Activated CD4-positive, CD25-positive, alpha-beta regulatory T cell treated with anti-CD3 and anti-CD28 coated beads, Interleukin-2, amount 50 U/mL, for 16 hours (primary cell): ENCODE data around the gene CDC42EP4.

Experiments
- DNase-seq: peaks from one replicate; pipeline ENCODE4 v3.0.0-alpha.2; 2020; ENCODE audit warnings: low read depth, low spot score

The CDC42EP4 gene

DNA sequence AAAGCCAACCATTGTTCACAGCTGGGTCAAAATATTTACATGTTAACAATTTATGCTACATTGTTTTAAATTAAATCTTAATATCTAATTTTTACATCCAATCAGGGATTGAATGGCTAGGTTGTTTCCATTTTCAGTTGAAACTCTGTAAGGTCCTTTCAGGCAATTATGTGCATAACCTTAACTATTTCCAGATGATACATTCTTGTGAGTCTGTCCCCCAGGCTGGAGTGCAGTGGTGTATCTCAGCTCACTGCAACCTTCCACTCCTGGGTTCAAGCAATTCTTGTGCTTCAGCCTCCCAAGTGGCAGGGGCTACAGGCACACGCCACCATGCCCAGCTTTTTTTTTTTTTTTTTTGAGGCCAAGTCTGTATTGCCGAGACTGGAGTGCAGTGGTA lies 10.4 kb downstream of the CDC42EP4 start:
- DNase-seq: no peak

DNA sequence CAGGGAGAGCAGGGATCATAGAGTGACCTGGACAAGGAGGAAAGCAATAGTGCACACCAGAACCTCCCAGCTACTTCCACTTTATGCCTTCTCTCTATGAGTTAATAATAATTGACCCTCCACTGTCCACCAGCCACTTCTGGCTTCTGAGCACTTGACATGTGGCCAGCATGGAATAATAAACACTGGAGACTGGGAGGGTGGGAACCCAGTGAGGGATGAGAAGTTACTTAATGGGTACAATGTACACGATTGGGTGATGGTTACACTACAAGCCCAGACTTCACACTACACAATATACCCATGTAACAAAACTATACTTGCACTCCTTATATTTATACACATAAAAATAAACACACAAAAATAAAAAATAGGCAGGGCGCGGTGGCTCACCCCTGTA lies 11.4 kb downstream of the CDC42EP4 start:
- DNase-seq: no peak

DNA sequence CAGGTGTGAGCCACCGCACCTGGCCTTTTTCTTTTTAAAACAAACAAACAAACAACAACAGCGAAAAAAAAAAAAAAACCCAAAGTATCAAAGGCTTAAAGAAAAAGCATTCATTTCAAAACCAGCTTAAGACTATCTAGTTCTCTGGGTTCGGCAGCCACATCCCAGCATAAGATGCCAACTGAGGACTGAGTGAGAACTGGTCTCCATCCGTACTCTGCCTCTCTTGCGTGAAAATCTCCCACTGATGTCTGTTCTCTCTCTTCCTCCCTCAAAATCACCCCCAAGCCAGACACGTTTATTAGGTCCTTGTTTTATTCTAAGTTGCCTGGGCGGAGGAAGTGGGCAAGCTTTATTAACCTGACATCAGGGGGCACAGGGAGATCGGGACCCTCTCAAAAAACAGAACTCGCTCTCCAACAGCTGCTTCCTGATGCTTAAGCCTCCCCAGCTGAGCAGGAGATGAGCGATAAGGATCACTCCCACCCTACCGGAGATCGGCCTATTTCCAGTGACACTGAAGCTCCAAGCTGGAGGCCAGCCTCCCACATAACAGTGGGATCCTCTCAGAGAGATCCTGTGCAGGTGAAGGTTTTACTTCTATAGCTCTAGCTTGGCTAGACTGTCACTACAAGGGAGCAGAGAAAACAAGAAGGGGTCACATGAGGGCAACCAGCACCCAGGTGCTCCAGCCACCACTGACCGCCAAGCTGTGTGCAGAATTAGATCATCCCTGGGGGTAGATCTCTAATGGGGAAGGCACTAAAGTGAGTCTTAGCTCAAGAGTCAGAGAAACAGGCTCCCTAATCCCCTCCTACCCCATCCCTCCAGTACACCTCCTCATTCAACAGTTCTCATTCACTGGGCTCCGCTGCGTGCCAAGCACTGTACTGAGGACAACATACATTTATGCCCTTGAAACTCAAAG lies 13.6 kb downstream of the CDC42EP4 start:
- DNase-seq: no peak

DNA sequence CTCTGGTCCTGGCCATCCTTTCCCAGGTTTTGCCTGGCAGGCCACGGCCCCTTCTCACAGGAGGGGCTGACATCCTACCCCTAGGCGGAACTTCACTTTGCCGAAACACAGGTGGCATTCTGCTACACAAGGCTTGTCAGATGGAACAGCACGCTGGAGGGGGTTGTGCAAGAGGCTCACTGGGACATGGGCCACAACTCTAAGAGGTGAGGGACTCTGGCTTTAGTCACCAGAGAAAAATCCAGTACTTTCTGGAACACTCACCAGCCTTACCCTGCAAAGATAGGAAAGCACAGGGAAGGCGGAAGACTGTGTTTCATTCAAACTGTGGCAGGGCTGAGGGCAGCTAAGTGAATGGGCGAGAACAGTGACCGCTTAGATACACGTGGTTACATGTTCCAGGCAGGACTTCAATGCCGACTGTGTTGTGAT lies 18.3 kb downstream of the CDC42EP4 start:
- DNase-seq: no peak

DNA sequence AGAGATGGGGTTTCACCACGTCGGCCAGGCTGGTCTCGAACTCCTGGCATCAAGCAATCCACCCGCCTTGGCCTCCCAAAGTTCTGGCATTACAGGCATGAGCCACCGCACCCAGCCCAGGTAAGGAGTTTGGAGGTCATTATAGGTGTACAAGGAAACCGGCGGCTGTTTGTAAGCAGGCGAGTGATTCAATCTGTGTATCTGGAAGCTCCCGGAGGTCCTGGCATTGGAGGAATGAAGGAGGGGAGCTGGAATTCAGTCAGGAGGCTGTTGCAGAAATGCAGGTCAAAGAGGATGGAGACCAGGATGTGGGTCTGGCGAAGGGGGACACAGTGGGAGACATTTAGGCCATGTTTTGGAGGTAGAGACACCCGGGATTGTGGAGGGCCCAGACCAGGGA lies 18.8 kb downstream of the CDC42EP4 start:
- DNase-seq: no peak

DNA sequence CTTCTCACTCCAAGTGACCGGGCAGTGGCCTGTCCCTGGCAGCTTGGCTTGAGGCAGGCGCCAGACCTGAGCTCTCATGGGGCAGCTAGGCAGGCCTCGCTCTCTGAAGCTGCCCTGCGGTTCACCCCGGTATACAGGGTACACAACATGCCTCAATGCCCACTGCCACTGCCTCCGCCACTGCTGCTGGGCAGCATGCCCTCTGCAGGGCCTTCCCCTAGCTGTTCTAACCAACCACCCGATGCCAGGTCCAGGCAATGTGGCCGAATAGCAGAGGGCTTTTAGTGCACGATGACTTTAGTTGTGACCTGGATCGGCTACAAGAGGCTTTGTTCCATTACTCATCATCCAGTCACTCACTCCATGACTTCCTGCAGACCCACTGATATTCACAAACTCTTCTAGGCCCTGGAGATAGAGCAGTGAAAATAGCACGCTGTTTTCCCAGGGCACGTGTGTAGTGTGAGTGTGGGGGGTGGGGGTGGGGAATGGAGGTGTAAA lies 19.7 kb downstream of the CDC42EP4 start:
- no peak for DNase-seq

DNA sequence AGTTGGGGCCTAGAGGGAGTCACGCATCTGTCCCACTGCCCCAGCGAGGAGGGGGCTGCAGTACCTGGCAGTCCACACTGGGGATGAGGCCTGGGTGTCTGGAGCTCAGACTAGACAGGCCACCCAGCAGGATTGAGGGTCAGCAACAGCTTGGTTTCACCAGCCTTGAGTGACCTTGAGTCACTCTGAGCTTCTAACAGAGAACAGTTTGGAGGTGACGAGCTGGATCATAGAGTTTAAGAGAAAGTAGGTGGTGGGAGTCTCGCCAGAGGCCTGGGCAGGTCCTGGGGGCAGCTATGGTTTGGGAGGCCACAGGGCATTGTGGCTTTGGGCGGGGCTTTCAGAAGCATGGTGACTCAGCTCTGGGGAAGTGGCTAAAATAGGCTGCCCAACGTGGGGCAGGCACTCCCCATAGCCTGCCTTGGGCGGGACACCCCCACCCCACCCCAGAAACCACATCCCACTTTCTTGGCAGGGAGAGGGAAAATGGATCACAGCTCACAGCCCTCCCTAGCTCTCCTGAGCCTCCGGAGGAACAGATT lies 20.5 kb downstream of the CDC42EP4 start:
- DNase-seq: no peak

DNA sequence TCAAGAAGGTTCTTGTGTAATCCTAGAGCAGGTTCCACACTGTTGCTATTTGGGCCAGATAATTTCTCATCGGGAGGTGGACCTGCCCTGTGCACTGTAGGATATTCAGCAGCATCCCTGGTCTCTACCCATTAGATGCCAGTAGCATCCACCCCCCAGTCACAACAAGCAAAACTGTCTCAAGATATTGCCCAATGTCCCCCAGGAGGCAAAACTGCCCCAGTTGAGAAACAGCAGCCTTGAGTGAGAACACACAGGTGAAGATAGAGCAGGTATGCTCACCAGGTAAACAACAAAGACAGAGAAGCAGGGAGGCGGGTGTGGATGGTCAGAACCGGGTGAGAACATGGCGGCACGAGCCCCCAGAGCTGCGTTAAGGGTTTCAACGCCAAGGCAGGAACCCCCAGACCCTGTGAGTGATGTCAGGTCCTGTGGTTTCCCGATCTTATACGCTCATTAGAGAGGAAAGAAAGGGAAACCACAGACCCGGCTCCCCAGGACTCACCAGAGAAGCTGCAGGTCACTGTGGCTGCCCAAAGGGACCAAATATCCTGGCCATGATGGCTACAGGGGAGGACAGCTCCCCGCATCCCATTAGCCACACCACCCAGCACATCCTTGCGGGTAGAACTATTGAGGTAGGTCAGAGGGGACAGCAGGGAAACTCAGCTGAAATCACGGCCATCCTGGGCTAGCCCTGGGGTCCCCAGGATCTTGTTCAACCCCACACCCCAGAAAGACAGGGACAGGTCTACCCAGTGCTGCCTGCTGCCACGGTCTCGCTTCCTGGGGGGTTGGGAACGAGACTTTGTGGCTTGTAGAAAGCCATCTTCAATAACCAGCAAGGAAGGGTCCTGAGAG lies 21.2 kb downstream of the CDC42EP4 start:
- no peak for DNase-seq

DNA sequence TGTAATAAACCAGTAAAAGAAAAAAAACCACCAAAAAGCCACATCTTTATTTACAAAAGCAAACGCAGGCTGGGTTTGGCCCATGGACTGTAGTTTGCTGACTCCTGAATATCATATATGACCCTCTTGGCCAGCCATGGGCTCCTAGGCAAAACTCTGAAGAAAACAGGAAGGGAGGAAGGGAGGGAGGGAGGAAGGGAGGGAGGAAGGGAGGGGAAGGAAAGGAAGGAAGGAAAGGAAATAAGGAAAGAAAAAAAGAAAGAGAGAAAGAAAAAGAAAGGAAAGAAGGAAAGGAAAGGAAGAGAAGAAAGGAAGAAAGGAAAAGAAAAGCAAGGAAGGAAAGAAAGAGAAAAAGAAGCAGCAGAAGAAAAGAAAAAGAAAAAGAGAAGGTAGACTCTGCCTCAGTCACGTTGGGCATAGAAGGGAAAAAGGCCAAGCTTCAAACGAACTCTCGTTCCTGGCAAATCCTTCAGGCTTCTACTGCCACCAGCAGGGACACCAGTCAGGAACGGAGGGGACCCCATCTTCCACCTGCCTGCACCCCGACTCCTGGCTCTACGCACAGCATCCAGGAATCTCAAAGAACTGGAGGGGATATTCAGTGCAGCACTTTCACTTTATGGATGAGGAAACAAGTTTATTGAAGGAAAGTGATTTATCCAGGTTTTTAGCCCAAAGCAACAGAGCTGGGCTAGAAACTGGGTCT lies 22.1 kb downstream of the CDC42EP4 start:
- no peak for DNase-seq

DNA sequence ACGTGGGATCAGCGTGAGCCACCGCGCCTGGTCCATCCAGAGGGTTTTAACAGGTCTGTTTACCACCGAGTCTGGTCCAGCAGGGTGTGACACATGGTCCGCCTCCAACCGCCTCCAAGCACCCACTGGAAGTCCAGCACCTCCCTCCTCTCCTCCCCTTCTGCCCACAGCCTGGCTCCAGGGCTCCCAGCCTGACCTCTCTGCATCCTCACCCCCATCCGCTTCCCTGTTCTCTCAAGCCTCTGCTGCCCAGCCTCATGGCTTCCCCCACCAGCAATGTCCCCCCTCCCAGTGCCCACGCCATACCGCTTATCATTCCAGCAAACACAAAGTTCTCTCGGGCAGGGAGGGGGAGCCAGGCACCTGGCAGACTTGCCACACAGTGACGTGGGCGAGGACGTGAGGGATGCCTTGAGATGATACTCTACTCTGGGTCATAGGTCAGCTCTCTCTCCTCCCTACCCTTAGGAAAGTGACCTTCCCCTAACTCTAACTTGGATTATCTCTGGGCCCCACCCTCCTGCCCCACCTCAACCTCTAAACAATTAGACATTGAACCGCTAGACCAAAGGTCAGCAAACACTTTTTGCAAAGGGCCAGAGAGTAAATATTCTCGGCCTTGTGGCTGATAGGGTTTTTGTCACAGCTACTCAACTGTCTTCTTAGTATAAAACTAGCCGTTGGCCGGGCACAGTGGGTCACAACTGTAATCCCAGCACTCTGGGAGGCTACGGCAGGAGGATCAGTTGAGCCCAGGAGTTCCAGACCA lies 23.1 kb downstream of the CDC42EP4 start:
- DNase-seq: no peak

DNA sequence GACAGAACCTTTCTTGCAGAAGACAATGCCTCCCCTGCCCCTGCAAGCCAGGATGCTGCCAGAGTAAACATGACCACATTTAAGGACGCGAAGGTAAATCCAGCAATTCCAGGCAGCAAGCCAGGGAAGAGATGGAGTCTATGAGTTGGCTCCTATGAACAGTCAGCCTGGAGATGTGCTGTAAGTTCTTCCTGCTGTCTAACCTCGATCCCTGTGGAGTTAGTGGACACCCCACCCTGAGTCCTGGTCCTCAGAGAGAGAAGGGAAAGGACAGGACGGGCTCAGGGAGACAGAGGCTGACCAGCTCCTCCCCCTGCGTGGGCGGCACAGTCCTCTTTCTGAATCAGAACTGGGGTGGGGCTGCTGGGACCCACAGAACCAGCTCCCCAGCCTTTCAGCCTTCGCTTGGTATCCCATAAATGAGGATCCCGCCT lies 24.9 kb downstream of the CDC42EP4 start:
- DNase-seq: no peak

DNA sequence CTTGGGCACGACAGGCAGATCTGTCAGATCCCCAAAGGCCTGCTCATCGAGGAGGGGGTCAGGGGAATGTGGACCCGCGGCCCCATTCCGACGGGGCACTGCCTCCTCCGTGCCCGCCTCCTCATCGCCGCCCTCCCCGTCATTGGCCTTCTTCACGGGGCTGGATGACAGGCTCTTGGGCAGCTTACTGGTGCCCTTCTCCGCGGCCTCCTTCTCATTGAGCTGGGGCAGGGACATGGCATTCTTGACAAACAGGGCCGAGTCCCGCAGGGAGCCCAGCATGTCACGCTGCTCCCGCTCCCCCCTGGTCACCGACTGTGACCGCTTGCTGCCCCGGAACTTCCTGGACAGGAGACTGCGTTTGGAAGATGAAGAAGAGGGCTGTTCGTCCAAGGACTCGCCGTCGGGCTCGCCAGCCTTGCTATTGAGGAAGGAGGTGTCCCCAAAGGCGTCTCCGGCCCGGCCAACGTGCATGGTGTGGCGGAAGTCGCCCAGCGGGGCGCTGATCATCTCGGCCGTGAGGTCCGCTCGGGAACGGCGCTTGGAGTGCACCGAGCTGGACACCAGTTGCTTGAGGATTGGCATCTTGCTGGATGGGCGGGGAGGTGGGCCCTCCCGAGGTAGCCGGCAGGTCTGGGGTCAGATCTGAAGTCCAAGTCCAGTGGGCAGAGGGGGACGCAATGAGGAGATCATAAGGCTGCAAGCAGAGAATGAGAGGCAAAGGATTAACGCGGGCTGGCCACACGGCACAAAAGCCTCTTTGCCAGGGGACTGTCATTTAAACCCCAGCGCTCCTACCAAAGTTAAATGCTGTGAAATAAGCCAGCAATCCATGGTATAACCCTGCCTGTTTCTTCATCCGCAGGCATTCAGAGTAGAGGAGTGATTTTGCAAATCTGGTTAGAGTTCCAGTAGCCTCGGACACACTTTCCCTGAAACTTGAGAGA lies 25.6 kb downstream of the CDC42EP4 start:
- DNase-seq: no peak

DNA sequence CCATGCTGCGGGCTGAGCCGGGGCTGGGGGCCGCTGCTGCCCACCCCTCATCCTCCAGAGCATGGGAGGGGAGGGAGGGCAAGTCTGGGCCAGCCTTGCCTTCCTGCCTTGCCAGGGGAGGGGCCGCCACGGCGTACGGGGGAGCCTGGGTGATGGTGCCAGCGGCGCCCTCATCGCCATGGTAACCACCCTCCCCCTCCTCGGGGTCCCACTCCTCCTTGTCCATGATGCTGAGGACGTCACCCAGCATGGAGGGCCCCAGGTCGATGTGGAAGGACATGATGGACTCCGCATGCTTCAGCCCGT lies 26.2 kb downstream of the CDC42EP4 start:
- DNase-seq: no peak

DNA sequence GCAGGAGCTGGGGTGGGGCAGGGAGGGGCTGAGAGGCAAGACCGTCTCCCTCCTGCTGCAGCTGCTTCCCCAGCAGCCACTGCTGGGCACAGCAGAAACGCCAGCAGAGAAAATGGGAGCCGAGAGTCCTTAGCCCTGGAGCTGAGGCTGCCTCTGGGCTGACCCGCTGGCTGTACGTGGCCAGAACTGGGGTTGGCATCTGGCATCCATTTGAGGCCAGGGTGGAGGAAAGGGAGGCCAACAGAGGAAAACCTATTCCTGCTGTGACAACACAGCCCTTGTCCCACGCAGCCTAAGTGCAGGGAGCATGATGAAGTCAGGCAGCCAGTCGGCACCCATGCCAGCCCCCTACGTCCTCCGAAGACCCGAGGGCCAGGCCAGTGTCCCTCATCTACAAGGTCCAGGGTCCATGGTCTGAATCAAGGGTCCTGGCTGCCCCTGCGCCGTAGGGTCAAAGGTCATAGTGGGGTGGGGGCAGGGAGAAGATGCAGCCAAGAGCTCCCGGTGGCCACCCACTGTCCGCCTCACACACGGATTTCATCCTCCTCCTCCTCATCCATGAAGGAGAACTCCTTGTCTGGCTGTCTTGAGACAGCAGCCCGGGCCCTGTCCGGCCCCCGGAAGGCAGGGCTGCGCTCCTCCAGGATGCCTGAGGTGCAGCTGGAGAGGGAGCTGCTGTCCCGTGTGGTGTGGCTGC lies 26.7 kb downstream of the CDC42EP4 start:
- DNase-seq: no peak

DNA sequence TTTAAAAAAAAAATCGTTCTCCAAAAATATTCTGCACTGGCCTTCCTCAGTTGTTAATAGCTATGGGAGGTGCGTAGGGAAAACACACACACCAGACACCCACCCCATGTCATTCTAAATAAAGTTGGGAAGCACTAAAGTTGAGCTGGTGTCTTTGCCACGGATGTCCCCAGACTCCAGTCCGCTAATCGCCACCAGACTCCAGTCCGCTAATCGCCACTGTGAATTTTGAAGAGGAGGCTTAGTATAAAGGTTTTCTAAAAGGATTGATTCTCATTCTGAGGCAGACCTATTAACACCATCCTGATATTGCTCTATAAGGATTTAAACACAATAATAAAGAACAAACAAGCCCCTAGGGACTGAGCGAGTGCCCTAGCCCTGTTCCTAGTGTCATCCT lies 27.4 kb downstream of the CDC42EP4 start:
- DNase-seq: no peak

DNA sequence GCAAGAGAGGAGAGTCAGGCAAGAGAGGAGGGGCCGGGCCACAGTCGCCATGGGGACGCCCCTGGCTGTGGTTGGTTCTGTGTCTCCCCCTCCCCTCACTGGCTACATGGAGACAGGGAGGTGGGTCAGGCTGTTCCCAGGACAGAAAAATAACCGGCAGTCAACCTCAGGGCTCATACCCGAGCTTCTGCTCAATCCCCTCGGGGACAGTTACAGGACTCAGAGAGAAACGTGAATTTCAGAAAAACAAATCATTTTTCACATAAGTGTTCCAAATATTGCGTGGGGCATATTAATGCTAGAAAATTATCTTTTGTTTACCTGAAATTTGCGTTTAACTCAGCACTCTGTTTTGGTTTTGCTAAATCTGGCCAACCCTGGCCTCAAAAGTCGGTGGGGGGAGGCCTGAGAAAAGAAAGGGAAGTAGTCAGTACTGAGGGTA lies 27.9 kb downstream of the CDC42EP4 start:
- DNase-seq: no peak

DNA sequence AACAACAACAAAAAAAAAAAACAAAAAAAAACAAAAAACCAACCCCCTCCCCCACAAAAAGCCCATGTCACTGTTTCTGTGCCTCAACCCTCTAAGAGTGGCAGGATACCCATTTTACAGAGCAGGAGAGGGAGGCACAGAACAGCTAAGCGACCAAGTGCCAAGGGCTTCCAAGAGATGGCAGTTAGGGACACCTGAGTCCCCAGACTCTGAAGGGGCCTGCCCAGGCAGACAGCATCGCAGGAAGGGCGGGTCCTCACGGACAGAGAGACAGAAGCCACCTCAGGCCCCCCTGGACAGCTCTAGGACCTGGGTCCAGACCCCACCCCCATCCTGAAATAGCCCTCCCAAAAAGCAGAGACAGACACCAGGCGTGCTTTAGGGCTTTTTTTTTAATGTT lies 28.6 kb downstream of the CDC42EP4 start:
- DNase-seq: no peak

DNA sequence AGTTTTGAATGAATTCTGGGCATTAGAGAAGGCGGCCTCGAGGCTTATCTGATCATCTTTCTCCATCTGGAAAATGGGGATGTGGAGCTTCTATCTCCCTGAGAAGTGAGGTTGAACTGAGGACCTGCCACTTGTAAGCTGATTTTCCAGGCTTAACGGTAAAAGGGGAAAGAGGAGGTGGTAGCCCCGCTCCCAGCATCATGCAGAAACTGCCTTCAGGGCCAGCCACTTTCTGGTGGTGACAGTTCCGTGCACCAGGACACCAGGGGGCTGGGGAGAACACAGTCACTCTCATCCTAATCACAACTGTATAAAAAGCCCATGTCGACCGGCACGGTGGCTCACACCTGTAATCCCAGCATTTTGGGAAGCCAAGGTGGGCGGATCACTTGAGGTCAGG lies 29.2 kb downstream of the CDC42EP4 start:
- no peak for DNase-seq

DNA sequence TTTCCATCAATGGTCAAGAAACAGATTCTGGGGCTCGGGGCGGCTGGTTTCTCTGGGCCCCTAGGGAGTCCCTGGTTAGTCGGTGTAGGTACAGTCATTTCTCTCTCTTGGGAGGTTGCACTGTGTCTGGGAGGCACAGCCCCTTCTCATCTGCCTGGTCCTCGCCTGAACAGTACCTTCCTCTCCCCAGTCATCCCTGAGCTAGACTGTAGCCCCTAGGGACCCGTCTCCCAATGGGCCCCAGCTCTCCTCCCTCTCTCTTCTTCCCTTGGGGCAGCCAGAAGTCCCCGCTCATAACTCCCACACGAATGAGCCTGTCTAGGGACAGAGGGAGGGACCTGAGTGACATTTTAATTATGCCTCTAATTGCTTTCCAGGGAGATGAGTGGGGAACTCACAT lies 29.9 kb downstream of the CDC42EP4 start:
- DNase-seq: no peak
